GM19328 (cell line): ENCODE data around the gene KRTAP5-3.

Source experiments
- ATAC-seq: cut with Tn5 transposase; IDR thresholded peaks from one replicate; pipeline ENCODE4 v1.9.1; 2021; ENCODE audit warnings: mild to moderate bottlenecking, moderate library complexity; ENCODE audit not compliant: unreplicated experiment

The KRTAP5-3 gene

GRCh38 chr11:1566381-1567051, 41.7 kb downstream of the KRTAP5-3 start:
- ATAC-seq: no peak

DNA sequence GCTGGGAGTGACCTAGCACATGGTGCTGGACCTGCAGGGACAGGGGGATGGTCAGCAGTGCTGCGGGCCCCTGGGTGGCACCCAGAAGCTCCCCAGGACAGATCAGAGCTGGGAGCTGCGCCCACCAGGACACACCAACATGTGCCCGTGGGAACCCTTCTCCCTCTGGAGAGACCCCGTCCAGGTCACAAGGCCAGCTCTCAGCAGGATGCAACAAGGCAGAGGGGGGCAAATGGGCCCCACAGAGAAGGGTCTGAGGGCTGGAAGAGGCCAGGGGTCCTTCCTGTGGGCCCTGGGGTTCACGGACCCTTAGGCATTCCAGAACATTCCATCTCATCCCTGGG, 42.4 kb downstream of the KRTAP5-3 start:
- no peak for ATAC-seq

DNA sequence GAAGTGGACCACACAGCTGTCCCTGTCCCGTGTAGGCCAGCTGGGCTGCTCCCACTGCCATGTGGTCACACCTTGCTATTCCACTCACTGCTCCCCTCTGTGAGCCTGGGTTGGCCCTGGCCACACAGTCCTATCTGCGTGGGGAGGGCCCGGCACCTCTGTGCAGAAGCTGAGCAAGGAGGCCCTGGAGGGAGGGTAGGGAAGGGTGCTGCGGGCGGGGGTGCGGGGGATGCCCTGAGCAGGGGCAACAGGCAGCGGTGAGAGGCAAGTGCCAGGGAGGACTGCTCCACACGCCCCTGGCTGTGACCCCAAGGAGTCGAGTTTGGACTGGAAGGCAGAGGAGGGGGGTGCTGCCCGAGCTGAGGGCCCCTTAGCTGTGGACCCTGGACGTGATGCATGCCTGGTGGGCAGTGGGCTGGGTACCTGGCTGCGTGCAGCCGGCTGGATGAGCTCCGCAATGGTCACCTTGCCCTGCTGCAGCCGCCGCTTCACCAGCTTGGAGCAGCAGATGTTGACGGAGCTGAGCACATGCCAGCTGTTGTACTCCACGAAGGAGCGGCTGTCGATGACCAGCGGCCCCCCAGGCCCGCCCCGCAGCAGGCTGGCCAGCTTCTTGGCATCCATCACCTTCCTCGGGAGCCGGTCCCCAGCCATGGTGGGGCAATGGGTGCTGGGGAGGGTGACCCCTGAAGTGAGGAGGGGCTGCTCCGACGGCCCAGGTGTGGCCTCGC, 42.9 kb downstream of the KRTAP5-3 start:
- ATAC-seq: no peak

GRCh38 chr11:1564535-1565172, 43.6 kb downstream of the KRTAP5-3 start:
- ATAC-seq: no peak

- no peak for ATAC-seq
These were observed 44.3 kb downstream of the KRTAP5-3 start for GRCh38 chr11:1563697-1564534.

GRCh38 chr11:1563149-1563638, 45.1 kb downstream of the KRTAP5-3 start:
- no peak for ATAC-seq

GRCh38 chr11:1562469-1563148, 45.7 kb downstream of the KRTAP5-3 start:
- no peak for ATAC-seq

- no peak for ATAC-seq
These were observed 46.3 kb downstream of the KRTAP5-3 start for GRCh38 chr11:1561955-1562354.

GRCh38 chr11:1561266-1561665, 47.0 kb downstream of the KRTAP5-3 start:
- ATAC-seq: no peak

- ATAC-seq: no peak
These were observed 47.5 kb downstream of the KRTAP5-3 start for GRCh38 chr11:1560649-1561251.

DNA sequence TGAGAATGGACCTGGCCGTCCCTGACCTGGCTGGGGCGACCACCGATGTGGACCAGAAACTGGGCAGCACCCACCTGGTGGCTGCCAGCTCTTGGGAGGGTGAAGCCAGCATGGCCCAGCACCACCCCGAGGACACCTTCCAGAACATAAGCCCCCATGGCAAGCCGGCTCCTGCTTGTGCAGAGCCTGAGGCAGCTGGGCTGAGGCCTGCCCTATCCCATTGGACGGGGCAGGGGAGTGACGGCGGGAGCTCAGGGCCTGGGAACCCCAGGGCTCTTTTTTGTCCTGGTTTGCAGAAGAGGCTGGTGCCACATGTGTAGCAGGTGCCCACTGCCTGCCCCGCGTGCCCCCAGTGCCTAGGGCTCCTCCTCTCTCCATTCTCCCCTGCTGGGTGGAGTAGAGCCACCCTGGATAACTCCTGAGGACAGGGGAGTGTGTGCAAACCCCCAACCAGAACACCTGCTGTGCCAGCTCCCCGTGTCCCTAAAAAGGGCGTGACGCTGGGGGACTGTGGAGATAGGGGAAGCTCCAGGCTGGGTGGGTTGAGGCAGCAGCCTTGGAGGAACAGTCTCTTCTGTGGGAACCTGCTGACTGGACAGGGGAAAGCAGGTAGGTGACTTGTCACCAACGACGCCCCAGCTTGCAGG, 48.1 kb downstream of the KRTAP5-3 start:
- no peak for ATAC-seq

GRCh38 chr11:1559111-1559951, 48.9 kb downstream of the KRTAP5-3 start:
- ATAC-seq: no peak

DNA sequence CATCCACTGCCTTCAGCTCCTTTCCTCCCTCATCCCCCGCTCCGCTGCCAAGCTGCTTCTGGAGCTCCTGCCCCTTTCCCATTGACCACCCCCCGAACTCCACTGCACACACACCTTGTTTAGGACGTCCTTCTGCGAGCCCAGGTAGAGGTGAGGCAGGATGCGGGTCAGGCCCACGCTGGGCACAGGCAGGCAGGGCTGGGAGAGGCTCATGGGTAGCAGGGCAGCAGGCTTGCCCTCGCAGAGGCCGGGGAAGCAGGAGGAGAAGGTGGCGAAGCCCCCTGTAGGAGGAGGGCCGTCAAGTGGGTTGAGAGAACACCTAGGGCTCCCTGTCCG, 49.5 kb downstream of the KRTAP5-3 start:
- no peak for ATAC-seq

DNA sequence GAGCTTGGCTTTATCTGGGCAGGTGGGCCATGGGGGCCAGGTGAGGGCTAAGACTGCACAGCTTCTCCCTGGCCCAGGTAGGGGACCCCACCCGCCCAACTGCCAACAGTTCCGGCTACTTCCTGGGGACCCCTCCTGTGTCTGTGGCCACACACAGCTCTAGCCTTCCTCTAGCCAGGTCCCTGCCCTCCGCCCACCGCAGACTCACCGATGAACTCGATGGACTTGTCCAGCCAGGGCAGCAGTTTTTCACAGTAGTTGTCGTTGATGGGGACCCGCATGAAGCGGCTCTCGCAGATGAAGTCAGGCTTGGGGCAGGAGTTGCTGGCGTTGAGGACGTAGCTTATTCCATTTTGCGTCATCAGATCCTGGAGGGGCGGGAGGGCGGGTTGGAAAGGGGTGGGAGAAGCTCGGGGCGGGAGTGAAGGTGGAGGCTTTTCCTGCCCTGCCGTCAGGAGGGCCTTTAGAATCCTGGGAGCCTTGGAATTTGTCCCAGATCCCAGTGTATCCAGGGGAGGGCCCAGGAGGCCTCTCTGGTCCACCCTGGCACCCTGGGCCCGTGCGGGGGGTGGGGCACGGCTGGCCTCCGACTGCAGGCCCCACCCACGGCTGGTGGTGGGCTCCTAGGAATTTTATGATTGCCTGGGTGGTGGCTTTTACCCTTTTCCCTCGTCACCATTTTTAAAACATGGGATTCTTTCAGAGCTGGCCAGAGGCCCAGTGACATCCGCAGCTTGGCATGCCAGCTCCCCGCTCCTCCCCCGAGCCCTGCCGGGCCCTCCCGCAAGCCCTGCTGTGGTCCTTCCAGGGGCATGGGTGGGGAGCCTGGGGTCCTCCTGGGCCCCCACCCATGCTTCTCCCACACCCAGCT, 50.1 kb downstream of the KRTAP5-3 start:
- ATAC-seq: no peak
